D341Med (cell line): ENCODE data around the gene LCE2D.

ENCODE experiments used
- DNase-seq: peaks from one replicate; pipeline ENCODE4 v3.0.0; 2012; ENCODE audit warnings: low spot score

Gene LCE2D

GRCh38 chr1:152697701-152698600 lies 34.8 kb downstream of the LCE2D start, which contains the start of gene LCE2A:
LCE2A (plus strand) TSS chr1:152698345; CDS start chr1:152698902, 557 bp downstream.
- no peak for DNase-seq

GRCh38 chr1:152699746-152700145 lies 36.6 kb downstream of the LCE2D start:
- no peak for DNase-seq

GRCh38 chr1:152707860-152708259 lies 44.7 kb downstream of the LCE2D start, which contains the start of gene LCE4A:
LCE4A (plus strand) TSS chr1:152708160; CDS start chr1:152709076, 916 bp downstream.
- no peak for DNase-seq
